Measurements from ENCODE around the gene FAM98B. TPM values are rescaled to one million over a fixed set of nuclear protein-coding genes. Genes with fewer than 3 reads are reported as not detected.

Gene FAM98B
- total and polyA plus RNA-seq, 9 of the 15 experiments (the other 6 are each of a cell fraction or from before 2014, with no cell fraction given), result 3.1 to 42.0 (median 9.4) TPM

DNA sequence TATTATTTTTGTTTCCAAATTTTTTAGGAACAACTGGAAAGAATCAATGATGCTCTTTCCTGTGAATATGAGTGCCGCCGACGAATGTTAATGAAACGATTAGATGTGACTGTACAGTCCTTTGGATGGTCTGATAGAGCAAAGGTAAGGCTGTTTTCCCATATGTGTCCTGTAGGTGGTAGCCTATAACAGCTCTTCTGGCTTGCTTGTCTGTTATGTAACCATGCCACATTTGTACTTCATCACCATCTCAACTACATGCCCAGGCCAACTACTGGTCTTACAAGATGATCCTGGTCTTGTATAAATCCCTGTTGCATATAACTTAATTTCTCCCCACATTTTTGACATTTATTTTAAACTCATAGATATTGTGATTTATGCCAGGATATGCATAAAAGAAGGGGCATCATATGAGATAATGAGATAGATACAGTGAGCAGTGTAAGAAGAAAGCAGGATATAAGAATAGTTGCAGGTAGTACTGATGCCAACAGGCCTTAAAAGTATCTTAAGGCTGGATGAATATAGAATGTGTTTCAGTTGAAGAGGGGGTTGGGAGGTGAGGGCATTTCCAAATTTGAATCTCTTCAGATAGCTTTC is 20.3 kb downstream of the FAM98B start (continued):
- TF ChIP-seq, protein P1, sequence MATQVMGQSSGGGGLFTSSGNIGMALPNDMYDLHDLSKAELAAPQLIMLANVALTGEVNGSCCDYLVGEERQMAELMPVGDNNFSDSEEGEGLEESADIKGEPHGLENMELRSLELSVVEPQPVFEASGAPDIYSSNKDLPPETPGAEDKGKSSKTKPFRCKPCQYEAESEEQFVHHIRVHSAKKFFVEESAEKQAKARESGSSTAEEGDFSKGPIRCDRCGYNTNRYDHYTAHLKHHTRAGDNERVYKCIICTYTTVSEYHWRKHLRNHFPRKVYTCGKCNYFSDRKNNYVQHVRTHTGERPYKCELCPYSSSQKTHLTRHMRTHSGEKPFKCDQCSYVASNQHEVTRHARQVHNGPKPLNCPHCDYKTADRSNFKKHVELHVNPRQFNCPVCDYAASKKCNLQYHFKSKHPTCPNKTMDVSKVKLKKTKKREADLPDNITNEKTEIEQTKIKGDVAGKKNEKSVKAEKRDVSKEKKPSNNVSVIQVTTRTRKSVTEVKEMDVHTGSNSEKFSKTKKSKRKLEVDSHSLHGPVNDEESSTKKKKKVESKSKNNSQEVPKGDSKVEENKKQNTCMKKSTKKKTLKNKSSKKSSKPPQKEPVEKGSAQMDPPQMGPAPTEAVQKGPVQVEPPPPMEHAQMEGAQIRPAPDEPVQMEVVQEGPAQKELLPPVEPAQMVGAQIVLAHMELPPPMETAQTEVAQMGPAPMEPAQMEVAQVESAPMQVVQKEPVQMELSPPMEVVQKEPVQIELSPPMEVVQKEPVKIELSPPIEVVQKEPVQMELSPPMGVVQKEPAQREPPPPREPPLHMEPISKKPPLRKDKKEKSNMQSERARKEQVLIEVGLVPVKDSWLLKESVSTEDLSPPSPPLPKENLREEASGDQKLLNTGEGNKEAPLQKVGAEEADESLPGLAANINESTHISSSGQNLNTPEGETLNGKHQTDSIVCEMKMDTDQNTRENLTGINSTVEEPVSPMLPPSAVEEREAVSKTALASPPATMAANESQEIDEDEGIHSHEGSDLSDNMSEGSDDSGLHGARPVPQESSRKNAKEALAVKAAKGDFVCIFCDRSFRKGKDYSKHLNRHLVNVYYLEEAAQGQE (IDR thresholded peaks at IDR 0.05; ENCODE audit: borderline replicate concordance), result peak; percentile 73
- TF ChIP-seq, protein P1 (CRISPR knock-in tag; IDR thresholded peaks at IDR 0.05; ENCODE audit: low read depth), result no peak
- TF ChIP-seq POLR2A (conservative IDR thresholded peaks at IDR 0.05), result no peak
- TF ChIP-seq XRCC3 (IDR thresholded peaks at IDR 0.05), result no peak
- TF ChIP-seq, protein P2, sequence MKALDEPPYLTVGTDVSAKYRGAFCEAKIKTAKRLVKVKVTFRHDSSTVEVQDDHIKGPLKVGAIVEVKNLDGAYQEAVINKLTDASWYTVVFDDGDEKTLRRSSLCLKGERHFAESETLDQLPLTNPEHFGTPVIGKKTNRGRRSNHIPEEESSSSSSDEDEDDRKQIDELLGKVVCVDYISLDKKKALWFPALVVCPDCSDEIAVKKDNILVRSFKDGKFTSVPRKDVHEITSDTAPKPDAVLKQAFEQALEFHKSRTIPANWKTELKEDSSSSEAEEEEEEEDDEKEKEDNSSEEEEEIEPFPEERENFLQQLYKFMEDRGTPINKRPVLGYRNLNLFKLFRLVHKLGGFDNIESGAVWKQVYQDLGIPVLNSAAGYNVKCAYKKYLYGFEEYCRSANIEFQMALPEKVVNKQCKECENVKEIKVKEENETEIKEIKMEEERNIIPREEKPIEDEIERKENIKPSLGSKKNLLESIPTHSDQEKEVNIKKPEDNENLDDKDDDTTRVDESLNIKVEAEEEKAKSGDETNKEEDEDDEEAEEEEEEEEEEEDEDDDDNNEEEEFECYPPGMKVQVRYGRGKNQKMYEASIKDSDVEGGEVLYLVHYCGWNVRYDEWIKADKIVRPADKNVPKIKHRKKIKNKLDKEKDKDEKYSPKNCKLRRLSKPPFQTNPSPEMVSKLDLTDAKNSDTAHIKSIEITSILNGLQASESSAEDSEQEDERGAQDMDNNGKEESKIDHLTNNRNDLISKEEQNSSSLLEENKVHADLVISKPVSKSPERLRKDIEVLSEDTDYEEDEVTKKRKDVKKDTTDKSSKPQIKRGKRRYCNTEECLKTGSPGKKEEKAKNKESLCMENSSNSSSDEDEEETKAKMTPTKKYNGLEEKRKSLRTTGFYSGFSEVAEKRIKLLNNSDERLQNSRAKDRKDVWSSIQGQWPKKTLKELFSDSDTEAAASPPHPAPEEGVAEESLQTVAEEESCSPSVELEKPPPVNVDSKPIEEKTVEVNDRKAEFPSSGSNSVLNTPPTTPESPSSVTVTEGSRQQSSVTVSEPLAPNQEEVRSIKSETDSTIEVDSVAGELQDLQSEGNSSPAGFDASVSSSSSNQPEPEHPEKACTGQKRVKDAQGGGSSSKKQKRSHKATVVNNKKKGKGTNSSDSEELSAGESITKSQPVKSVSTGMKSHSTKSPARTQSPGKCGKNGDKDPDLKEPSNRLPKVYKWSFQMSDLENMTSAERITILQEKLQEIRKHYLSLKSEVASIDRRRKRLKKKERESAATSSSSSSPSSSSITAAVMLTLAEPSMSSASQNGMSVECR (CRISPR knock-in tag; IDR thresholded peaks at IDR 0.05), result no peak
- no peak for TF ChIP-seq CEBPG (CRISPR knock-in tag; IDR thresholded peaks at IDR 0.05)
- TF ChIP-seq CEBPG (tag; conservative IDR thresholded peaks at IDR 0.05 in 1 of 2, IDR thresholded peaks at IDR 0.05 in 1 of 2), result 0 out of 4 replicates have a peak, but pooled peaks of 1 of the 2 experiments have one; percentile 12
- TF ChIP-seq, protein P3, sequence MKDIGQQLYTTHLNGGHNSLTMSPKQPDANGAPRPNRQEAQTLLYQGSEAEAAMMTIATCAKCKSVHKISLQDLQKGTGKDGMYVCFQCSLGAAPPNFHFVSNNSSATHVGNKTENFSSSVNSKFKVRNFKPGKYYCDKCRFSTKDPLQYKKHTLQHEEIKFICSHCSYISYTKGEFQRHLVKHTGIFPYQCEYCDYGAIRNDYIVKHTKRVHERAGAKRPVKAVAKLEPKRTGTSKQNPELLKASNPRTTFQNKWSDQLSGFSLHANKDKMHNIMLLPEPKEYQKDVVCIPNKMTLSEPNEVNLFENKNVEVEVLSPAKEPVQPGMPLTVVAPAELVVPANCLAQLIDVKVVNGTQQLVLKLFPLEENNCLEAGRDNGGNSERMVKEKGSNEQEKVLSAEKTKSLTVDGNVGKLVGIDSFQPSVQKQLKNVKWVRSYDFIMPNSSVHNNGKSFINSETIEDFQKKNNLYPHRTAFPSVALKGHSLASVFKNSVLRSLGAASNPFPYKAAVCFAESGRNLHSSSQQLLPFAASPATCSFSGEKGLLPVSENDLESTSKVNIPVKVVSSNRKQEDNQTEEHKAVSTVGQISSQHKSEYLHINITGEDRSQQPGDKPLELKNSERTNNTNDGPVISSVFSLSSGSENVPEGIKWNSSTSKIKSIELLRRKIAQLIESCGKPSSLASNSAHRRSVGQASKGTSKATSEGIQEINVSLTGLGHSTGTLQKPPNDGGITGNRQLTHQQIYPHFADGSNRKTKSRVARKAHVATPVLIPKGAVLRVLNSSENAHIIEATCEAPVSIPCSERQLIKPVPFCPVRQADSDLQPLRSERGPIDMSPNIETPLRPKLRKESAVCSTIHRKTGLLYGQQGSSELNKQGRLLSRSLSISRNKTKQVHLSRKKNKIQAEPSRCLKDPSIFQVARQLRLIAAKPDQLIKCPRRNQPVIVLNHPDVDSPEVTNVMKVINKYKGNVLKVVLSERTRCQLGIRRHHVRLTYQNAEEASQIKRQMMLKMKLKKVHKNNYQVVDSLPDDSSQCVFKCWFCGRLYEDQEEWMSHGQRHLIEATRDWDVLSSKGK (CRISPR knock-in tag; IDR thresholded peaks at IDR 0.05), result no peak
- no peak for TF ChIP-seq KLF13 (tag; IDR thresholded peaks at IDR 0.05; ENCODE audit: borderline replicate concordance, low read depth)
- peak; percentile 39; the same call in 1 of the 2 replicates for TF ChIP-seq CEBPB (tag; IDR thresholded peaks at IDR 0.05)
- TF ChIP-seq RAD21 (CRISPR knock-in tag; conservative IDR thresholded peaks at IDR 0.05 in 1 of 2, IDR thresholded peaks at IDR 0.05 in 1 of 2), result peak; percentile 83 to 85
